ENCODE measurements around the gene LAMA5.

LAMA5 gene

DNA sequence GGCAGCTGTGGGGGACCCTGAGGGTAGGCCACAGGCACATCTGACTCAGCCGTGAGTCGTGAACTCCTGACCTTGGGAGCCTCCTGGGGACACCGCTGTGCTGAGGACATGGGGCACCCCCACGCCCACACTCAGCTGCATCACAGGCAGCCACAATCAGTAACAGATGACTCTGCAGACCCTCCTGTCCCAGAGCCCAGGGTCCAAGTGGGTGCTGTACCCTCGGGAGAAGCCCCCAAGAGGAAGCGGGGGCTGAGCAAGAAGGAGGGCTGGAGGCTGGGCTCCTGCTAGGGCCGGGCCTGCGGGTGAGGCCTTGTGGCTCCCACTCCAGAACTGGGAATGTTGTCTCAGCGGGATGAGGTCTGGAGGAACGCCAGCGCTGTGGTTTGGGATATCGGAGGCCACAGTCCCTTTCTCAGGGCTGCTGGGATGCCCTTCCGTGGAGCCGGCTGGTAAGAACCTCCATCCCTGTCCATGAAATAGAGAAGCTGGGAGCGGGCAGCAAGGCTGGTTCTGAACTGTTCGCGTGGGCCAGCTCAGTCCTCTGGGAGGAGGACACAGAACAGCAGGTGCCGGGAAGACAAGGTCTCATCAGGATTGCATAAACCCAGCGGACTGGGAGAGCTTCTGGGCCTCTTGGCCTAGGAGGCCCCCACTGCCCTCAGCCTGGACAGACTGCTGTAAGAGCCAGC, 3.1 kb upstream of the LAMA5 start:
- Mint-ChIP-seq H3K27me3 (peaks cover 2% of the 10 kb centered on the region), H3K9me3 (ENCODE audit: low read depth) (no peaks in the 10 kb centered on the region), H3K4me3 (no peak overlapping the region)

DNA sequence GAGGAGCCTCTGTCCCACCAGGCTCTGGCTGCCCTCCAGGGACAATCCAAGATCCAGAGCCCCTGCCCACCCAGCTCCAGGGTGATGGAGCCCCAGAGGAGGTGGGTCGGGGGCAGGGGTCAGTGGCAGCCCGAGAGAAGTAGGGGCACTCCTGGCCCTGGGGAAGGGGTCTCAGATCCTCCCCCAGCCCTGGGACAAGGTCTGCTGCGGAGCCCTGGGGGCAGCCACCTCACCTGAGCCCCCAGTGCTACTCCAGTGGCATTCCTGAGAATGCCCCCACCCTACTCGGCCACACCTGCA, 2.7 kb upstream of the LAMA5 start:
- Mint-ChIP-seq H3K27me3 (peaks cover 2% of the 10 kb centered on the region), H3K9me3 (ENCODE audit: low read depth) (no peaks in the 10 kb centered on the region), H3K4me3 (no peak overlapping the region), H3K27ac (no peak overlapping the region), H3K36me3 (no peaks in the 10 kb centered on the region), H3K4me1 (ENCODE audit: low read depth) (peaks cover 6% of the 10 kb centered on the region)

More for the DNA sequence above, 3.1 kb upstream of the LAMA5 start:
- H3K36me3 Mint-ChIP-seq: no peaks in the 10 kb centered on the region
- peaks cover 6% of the 10 kb centered on the region for H3K4me1 Mint-ChIP-seq (ENCODE audit: low read depth)
- H3K27ac Mint-ChIP-seq: no peak overlapping the region

DNA sequence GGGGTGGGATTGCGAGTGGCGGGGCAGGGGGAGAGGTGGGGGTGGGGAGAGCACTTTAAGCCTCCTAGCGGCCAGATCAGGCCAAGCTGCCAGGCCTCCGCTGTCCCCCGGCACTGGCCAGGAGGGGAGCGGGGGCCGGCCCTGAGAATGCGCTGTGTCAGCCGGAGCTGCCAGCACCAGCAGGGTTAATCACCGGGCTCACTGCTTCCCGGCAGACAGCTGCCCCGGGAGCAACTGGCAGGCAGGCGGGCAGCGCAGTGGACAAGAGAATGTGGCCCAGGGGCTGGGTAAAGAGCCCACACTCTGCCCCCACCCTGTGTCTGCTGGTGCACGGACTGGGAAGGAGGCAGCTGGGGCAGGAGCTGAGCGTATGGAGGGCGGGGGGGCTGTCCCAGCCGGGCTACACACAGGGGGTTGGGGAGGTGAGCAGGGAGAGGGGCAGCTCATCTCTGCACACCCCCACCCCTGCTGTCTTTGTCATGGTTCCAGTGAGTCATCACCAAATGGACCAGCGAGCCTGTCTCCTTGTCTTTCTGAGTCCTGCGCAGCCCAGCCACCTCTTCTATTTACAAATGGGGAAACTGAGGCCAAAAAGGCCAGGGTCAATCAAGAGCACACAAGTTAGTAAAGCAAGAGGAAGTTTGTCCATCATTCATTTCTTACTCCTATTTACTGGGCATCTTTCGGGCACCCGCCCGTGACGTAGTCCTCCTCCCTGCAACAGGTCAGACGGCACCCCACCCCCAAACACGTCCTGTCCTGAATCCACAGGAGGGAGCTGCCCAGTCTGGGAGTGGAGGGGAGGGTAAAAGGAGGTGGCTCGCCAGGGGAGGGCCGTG, 2.1 kb upstream of the LAMA5 start:
- peaks cover 6% of the 10 kb centered on the region for H3K4me1 Mint-ChIP-seq (ENCODE audit: low read depth)
- H3K9me3 Mint-ChIP-seq (ENCODE audit: low read depth): no peaks in the 10 kb centered on the region
- peaks cover 2% of the 10 kb centered on the region for H3K27me3 Mint-ChIP-seq
- H3K36me3 Mint-ChIP-seq: no peaks in the 10 kb centered on the region
- no peak overlapping the region for H3K27ac Mint-ChIP-seq
- H3K4me3 Mint-ChIP-seq: no peak overlapping the region

- H3K4me1 Mint-ChIP-seq (ENCODE audit: low read depth): peaks cover 6% of the 10 kb centered on the region
- no peaks in the 10 kb centered on the region for H3K36me3 Mint-ChIP-seq
- H3K27me3 Mint-ChIP-seq: peaks cover 2% of the 10 kb centered on the region
- peak overlapping the region; percentile 10 for H3K4me3 Mint-ChIP-seq
- no peak overlapping the region for H3K27ac Mint-ChIP-seq
- H3K9me3 Mint-ChIP-seq (ENCODE audit: low read depth): no peaks in the 10 kb centered on the region
Observed at GRCh38 chr20:62368392-62368975, 1.4 kb upstream of the LAMA5 start.

DNA sequence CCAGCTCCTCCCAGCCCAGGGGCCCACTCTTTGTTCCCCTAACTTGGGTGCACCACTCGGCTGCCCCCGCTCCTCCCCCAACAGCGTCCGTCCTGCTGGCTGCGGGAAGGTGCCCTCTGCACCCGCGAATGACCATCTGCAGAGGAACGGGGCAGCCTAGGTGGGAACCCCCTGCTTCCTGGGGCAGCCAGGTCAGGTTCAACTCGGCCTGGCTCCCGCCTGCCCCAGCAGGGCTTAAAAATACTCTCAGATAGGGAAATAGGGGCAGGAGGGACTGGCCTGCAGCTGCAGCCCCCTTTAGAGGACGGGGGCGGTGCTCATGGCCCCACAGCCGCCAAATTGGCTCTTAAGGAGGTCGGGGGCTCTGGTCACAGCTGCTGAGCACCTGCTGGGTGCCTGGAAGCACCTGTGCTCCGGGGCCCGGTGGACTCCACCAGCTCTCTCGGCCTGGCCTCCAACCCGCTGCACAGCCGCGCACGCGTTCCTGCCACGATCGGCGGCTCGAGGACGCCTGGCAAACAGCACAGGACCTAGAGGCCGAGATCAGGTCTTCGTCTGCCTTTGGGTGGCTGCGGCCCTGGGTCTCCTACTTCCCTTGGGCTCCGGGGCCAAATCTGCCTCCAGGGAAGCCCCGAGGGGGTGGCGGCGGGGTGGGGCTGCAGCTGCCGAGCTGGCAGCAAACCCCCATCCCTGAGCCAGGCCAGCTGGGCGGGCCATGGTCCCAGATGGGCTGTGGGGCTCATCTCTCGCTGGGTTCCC, 700 bp upstream of the LAMA5 start:
- Mint-ChIP-seq H3K4me3 (peak overlapping the region; percentile 66), H3K4me1 (ENCODE audit: low read depth) (peaks cover 6% of the 10 kb centered on the region), H3K27me3 (peaks cover 2% of the 10 kb centered on the region), H3K36me3 (no peaks in the 10 kb centered on the region), H3K9me3 (ENCODE audit: low read depth) (no peaks in the 10 kb centered on the region), H3K27ac (no peak overlapping the region)

- Mint-ChIP-seq H3K27me3 (peaks cover 2% of the 10 kb centered on the region), H3K4me3 (no peak overlapping the region), H3K27ac (no peak overlapping the region), H3K9me3 (ENCODE audit: low read depth) (no peaks in the 10 kb centered on the region), H3K36me3 (no peaks in the 10 kb centered on the region), H3K4me1 (ENCODE audit: low read depth) (peaks cover 6% of the 10 kb centered on the region)
Observed at GRCh38 chr20:62366370-62367135, 559 bp downstream of the LAMA5 start.

GRCh38 chr20:62365814-62366369, 1.2 kb downstream of the LAMA5 start:
- Mint-ChIP-seq H3K4me1 (ENCODE audit: low read depth) (peaks cover 6% of the 10 kb centered on the region), H3K27ac (no peak overlapping the region), H3K4me3 (peak overlapping the region; percentile 57), H3K27me3 (peaks cover 2% of the 10 kb centered on the region), H3K9me3 (ENCODE audit: low read depth) (no peaks in the 10 kb centered on the region), H3K36me3 (no peaks in the 10 kb centered on the region)

- peak overlapping the region; percentile 57 for H3K4me3 Mint-ChIP-seq
Observed at GRCh38 chr20:62364911-62365736, 2.0 kb downstream of the LAMA5 start.

GRCh38 chr20:62363920-62364851, 2.9 kb downstream of the LAMA5 start:
- H3K4me3 Mint-ChIP-seq: no peak overlapping the region
- peaks cover 3% of the 10 kb centered on the region for H3K4me1 Mint-ChIP-seq (ENCODE audit: low read depth)
- no peaks in the 10 kb centered on the region for H3K36me3 Mint-ChIP-seq
- no peaks in the 10 kb centered on the region for H3K27me3 Mint-ChIP-seq
- no peaks in the 10 kb centered on the region for H3K9me3 Mint-ChIP-seq (ENCODE audit: low read depth)
- H3K27ac Mint-ChIP-seq: no peak overlapping the region

More at GRCh38 chr20:62364911-62365736, 2.0 kb downstream of the LAMA5 start:
- H3K27ac Mint-ChIP-seq: no peak overlapping the region
- H3K4me1 Mint-ChIP-seq (ENCODE audit: low read depth): peaks cover 6% of the 10 kb centered on the region
- peaks cover 2% of the 10 kb centered on the region for H3K27me3 Mint-ChIP-seq
- H3K36me3 Mint-ChIP-seq: no peaks in the 10 kb centered on the region
- H3K9me3 Mint-ChIP-seq (ENCODE audit: low read depth): no peaks in the 10 kb centered on the region

GRCh38 chr20:62362991-62363919, 3.9 kb downstream of the LAMA5 start:
- no peaks in the 10 kb centered on the region for H3K36me3 Mint-ChIP-seq
- no peak overlapping the region for H3K4me3 Mint-ChIP-seq
- no peaks in the 10 kb centered on the region for H3K27me3 Mint-ChIP-seq
- no peak overlapping the region for H3K27ac Mint-ChIP-seq
- H3K9me3 Mint-ChIP-seq (ENCODE audit: low read depth): no peaks in the 10 kb centered on the region
- H3K4me1 Mint-ChIP-seq (ENCODE audit: low read depth): peaks cover 3% of the 10 kb centered on the region

DNA sequence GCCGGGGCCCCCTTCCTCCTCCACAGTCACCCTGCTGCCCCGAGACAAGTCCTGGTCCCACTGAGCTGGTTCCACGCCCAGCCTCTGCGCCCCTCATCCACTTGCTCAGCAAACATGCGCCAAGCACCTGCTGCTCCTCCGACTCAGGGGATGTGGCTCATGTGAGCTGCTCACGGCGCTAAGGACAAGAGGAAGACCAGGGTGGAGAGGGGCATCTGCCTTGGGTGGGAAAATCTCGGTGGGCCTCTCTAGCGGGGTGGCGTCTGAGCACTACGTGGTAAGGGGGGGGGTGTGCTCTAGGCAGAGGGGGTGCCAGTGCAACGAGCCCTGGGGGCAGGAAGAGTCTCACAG, 4.5 kb downstream of the LAMA5 start:
- H3K4me3 Mint-ChIP-seq: no peak overlapping the region
- no peaks in the 10 kb centered on the region for H3K36me3 Mint-ChIP-seq
- H3K4me1 Mint-ChIP-seq (ENCODE audit: low read depth): peaks cover under 1% of the 10 kb centered on the region
- H3K9me3 Mint-ChIP-seq (ENCODE audit: low read depth): no peaks in the 10 kb centered on the region
- H3K27me3 Mint-ChIP-seq: no peaks in the 10 kb centered on the region
- no peak overlapping the region for H3K27ac Mint-ChIP-seq
